ENCODE data around the gene ATP6V0B.

ATP6V0B gene

GRCh38 chr1:43969746-43970466 is 4.9 kb upstream of the ATP6V0B start, which contains the start of gene DPH2:
TSS of gene DPH2 (plus strand) at chr1:43970010. CDS start at chr1:43970176, 166 bp downstream.
- DNase-seq = peak; percentile 39 to 96 (median 94)

- no peak for DNase-seq
Observed at GRCh38 chr1:43970502-43970901, 4.3 kb upstream of the ATP6V0B start.

GRCh38 chr1:43970911-43971310 is 3.8 kb upstream of the ATP6V0B start:
- DNase-seq = no peak

- no peak for DNase-seq
Observed at GRCh38 chr1:43971336-43971980, 3.3 kb upstream of the ATP6V0B start.

- no peak for DNase-seq
Observed at GRCh38 chr1:43973981-43974442, 748 bp upstream of the ATP6V0B start.

- DNase-seq = peak in 9 of 14 donors; percentile 30 to 70 (median 52)
Observed at GRCh38 chr1:43975249-43975961, 645 bp downstream of the ATP6V0B start.

- no peak for DNase-seq
Observed at GRCh38 chr1:43976045-43976444, 1.3 kb downstream of the ATP6V0B start.

GRCh38 chr1:43976890-43977289 is 2.1 kb downstream of the ATP6V0B start:
- DNase-seq = no peak

DNA sequence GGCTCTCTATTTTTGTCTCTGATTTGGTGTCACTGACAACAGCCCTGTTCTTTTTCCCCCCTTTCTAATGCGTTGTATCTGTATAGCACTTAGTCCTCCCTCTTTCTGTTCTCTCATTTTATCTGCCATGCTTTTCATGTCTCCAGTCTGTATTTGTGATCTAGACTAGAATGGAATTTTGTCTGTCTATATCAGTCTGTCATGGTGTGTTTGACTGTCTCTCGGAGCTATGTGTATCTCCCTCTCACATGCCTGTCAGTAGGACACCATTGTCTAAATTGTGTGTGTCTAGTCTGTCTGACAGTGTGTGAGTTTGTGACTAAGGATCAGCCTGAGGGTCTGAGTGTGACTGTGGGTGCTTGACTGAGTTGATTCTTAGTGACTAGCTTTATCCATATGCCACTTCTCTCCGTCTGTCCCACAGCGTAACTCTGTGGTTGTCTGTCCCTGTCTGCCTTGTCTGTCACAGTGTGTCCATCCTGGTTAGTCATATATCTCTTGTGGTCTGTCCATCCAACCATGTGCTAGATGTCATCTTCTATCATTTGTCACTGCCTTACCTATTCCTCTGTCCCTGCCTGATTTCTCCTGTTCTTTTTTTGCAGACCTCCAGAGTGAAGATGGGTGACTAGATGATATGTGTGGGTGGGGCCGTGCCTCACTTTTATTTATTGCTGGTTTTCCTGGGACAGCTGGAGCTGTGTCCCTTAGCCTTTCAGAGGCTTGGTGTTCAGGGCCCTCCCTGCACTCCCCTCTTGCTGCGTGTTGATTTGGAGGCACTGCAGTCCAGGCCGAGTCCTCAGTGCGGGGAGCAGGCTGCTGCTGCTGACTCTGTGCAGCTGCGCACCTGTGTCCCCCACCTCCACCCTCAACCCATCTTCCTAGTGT is 2.9 kb downstream of the ATP6V0B start:
- no peak for DNase-seq

- DNase-seq = no peak
Observed at GRCh38 chr1:43978264-43978550, 3.4 kb downstream of the ATP6V0B start.

- DNase-seq = peak in 10 of 14 donors; percentile 9 to 68 (median 24)
Observed at GRCh38 chr1:43978551-43979260, 3.9 kb downstream of the ATP6V0B start, which contains the start of gene B4GALT2. TSS of gene B4GALT2 (plus strand) at chr1:43979210. CDS start at chr1:43981161, 1,951 bp downstream.

DNA sequence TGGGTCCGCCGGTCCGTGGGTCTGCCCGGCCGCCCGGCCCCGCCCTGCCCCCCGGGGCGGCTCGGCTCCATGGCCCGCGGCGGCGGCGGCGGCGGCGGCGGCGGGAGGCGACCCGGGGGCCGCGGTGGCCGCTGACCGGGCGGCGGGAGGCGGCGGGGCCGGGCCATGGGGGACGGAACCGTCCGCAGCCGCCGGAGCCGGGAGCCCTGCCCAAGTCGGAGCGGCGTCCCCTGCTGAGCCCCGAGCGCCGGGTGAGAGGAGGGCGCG is 4.4 kb downstream of the ATP6V0B start:
- no peak for DNase-seq

DNA sequence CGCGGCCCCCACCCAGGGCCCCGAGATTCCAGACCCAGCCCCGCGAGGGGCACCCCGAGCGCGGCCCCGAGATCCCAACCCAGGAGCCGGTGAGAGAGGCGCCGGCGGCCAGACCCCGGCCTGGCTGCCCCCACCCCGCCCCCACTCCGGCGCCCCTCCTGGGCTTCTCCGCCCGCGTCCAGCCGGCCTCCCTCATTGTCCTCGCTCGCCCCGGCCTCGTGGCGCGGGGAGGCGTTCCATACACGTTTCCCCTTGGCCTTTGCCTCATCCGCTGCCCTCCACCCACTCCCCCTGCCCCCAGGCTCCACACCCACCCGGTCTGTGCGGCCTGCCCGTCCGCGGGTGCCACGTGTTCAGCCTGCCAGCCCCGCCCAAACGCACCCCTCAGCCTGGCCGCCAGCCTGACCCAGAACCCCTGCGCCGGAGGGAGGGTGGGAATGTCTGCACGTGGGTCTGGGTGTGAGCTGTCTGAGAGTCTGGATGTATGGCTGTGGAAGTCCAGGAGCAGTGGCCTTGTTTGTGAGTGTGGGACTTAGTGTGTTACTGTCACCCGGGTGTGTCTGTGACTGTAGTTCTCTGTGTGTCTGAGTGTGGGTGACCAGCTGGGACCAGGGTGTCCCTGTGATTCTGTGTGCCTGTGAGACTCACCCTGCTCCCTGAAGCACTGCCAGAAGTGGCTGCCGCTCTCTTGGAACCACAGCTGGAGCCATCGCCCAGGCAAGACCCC is 4.9 kb downstream of the ATP6V0B start:
- peak in 11 of 14 donors; percentile 11 to 55 (median 29) for DNase-seq

- DNase-seq = no peak
Observed at GRCh38 chr1:43980255-43981134, 5.7 kb downstream of the ATP6V0B start.

DNA sequence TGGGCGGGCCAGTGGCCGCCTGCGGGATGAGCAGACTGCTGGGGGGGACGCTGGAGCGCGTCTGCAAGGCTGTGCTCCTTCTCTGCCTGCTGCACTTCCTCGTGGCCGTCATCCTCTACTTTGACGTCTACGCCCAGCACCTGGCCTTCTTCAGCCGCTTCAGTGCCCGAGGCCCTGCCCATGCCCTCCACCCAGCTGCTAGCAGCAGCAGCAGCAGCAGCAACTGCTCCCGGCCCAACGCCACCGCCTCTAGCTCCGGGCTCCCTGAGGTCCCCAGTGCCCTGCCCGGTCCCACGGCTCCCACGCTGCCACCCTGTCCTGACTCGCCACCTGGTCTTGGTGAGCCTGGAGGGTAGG is 6.4 kb downstream of the ATP6V0B start:
- DNase-seq = no peak

- DNase-seq = no peak
Observed at GRCh38 chr1:43981636-43982035, 6.9 kb downstream of the ATP6V0B start.

DNA sequence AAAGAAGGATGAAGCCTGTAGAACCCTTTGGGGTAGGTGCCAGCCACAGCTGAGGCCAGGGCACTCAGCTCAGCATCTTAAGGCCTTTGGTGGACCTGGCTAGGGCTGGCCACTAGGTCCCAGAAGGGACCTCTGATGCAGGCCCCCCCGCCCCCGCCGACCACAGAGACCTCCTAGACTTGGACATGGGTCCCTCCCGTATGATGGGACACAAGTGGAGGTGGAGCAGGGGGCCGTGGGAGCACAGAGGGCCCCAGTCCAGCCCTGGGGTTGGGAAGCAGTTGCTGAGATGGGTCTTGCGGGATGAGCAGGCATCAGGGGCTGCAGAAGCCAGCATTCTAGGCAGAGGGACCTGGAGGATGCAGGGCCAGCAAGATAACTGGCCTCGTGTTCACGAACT is 7.5 kb downstream of the ATP6V0B start:
- DNase-seq = no peak

- DNase-seq = no peak
Observed at GRCh38 chr1:43982808-43983207, 8.0 kb downstream of the ATP6V0B start.

DNA sequence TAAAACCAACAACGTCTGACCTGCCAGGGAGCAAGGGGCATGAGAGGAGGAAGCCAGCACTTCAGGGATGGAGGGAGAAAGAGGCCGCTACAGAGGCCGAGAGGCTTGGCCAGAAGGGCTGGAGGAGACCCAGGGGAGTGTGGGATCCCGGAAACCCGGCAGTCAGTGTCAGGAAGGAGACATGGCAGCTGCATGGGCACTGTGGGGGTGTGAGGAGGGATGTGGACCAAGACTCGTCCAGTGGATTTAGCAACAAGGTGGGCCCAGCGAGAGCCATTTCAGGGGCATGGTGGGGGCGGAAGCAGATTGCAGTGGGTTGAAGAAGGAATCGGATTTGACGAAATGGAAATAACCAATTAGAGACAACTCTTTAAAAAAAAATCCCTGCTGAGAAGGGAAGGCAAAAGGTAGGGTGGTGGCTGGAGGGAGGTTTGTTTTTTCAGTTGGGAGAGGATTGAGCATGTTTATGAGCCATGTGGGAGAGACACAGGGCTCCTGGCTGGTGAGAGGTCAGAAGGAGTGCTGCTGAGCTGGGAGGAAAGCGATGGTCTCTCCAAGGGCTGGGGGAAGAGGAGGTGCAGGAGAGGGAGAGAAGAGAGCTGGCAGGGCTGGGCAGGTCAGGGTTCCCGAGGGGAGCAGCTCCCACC is 8.6 kb downstream of the ATP6V0B start:
- no peak for DNase-seq

DNA sequence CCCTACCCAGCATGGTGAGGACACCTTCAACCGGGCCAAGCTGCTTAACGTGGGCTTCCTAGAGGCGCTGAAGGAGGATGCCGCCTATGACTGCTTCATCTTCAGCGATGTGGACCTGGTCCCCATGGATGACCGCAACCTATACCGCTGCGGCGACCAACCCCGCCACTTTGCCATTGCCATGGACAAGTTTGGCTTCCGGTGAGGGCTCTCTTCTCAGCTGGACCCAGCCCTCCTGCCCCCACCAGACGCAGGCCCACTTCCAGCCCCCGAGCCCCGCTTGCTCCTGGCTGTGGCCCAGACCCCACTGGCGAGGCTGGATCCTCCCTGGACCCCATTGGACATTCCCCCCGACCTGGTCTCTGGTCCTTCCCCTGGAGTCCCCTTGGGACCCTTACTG is 10.1 kb downstream of the ATP6V0B start:
- DNase-seq = no peak

Measured in C1 segment of cervical spinal cord (tissue), 14 donors.